Upper lobe of right lung (tissue), 1 donor: ENCODE measurements around the gene RAB27A. TPM values are rescaled to one million over a fixed set of nuclear protein-coding genes. Genes with fewer than 3 reads are reported as not detected.
A peak's percentile ranks its signal among the peaks of the same experiment; 100 is the strongest.

Experiments
- ATAC-seq: fragments of 200-7000 bp; cut with Tn5 transposase; one replicate; pipeline ENCODE4 v1.9.1; 2020; ENCODE audit warnings: mild to moderate bottlenecking, moderate library complexity
- DNase-seq: peaks from one replicate; pipeline ENCODE4 v3.0.0-alpha.2; 2020
- H3K27ac ChIP-seq: fragments of 200-600 bp; one replicate; pipeline ENCODE4 v1.8.0; 2022
- H3K27me3 ChIP-seq: fragments of 200-600 bp; one replicate; pipeline ENCODE4 v1.8.0; 2022; ENCODE audit warnings: mild to moderate bottlenecking
- H3K36me3 ChIP-seq: fragments of 200-600 bp; one replicate; pipeline ENCODE4 v1.8.0; 2022
- H3K4me1 ChIP-seq: fragments of 200-600 bp; one replicate; pipeline ENCODE4 v1.8.0; 2022
- H3K4me3 ChIP-seq: fragments of 200-600 bp; one replicate; pipeline ENCODE4 v1.8.0; 2022; ENCODE audit warnings: mild to moderate bottlenecking
- H3K9me3 ChIP-seq: fragments of 200-600 bp; one replicate; pipeline ENCODE4 v1.8.0; 2022
- intact Hi-C: fragments of 100-400 bp; cut with DNase I; formaldehyde crosslinking; loops from one replicate; pipeline ENCODE4 v1.11.0; 2022
- total RNA-seq: library from RNA; stranded (reverse); fragmentation: NEBNext Ultra II Directional; extraction: Animal tissue kit (Norgen Biotek cat#: 25700); gene quantifications from one replicate; pipeline ENCODE4 v1.2.1, GENCODE V29; 2021
- TF ChIP-seq, protein P1 (sequence below): fragments of 200-600 bp; IDR thresholded peaks from one replicate; pipeline ENCODE4 v1.8.0; 2022; ENCODE audit warnings: antibody characterized with exemption
- donor health status: DM: no; HTN: yes; CAD: no; lungs with severe emphysema.

Gene RAB27A
- total RNA-seq, 1 donor from 2014 or later = 72.5 TPM

DNA sequence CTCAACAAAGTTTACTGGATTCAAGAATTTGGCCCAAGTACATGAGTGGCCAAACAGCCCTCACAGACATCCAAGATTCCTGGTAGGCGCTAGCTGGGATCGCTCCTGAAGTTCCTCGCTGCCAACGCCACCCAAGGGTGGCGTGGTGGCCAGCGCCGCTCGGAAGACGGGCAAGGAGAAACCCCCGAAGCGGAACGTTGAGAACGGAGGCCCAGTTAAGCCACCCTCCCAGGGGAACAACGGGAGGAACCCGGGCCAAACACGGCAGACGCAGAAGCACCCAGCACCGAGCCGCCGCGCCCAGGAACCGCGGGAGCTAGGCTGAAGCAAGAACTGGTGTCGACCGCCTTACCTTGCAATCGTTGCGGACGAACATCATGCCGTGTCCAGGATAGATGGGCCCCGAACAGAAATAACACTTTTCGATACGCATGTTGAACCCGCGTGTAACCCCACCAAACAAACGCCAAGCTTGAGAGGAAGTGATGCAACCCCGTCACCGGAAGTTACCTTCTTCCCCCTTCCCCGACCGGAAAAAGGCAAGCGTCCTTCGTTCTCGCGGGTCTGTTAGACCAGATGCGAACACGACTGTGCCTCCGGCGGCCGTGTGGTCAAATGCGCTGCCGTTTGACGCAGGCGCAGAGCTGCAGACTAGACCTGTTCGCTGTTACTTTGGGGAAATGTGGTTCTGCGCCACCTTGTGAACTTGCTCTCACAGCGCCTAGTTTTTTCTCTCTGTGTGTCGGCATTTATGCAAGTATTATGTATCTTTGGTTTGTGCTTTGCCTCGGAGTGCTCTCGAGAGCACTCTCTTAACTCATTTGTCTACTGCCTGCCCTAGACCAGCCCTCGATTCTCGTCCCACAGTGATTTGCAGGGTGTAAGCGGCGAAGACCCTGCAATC is 92.9 kb downstream of the RAB27A start, which contains the start of gene RSL24D1:
TSS of gene RSL24D1 (minus strand) at position 484 of the 904 bp plus-strand sequence. CDS start at position 433, 51 bp downstream.
- Histone ChIP-seq H3K27me3 (no peaks in the 10 kb centered on the region), H3K9me3 (no peaks in the 10 kb centered on the region), H3K4me3 (peak within 1 kb of the TSS; percentile 81), H3K4me1 (peaks cover 22% of the 10 kb centered on the region), H3K27ac (peak within 1 kb of the TSS; percentile 90), H3K36me3 (peaks cover 11% of the 10 kb centered on the region)
- intact Hi-C loops = no loop called here
- TF ChIP-seq, protein P1, sequence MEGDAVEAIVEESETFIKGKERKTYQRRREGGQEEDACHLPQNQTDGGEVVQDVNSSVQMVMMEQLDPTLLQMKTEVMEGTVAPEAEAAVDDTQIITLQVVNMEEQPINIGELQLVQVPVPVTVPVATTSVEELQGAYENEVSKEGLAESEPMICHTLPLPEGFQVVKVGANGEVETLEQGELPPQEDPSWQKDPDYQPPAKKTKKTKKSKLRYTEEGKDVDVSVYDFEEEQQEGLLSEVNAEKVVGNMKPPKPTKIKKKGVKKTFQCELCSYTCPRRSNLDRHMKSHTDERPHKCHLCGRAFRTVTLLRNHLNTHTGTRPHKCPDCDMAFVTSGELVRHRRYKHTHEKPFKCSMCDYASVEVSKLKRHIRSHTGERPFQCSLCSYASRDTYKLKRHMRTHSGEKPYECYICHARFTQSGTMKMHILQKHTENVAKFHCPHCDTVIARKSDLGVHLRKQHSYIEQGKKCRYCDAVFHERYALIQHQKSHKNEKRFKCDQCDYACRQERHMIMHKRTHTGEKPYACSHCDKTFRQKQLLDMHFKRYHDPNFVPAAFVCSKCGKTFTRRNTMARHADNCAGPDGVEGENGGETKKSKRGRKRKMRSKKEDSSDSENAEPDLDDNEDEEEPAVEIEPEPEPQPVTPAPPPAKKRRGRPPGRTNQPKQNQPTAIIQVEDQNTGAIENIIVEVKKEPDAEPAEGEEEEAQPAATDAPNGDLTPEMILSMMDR = peak; percentile 53
- ATAC-seq = peak; percentile 99
- DNase-seq = peak; percentile 97

DNA sequence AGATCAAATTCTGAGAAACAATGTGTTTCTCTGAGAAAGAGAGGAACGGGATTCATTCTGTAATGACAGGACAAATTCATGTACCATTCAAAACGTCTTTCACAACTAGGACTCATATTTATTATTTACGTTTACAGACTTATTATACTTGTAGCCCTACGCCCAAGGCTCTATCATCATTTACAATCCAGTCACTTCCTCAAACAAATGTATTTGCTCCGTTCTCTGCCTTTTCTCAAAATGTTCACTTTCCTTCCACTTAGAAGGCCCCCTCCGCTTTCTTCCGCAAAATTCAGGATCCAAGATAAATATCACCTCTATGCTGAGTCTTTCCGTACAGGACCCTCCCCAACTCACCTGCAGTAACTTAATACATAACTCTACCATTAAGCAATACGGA is 93.6 kb downstream of the RAB27A start:
- DNase-seq (no peak), ATAC-seq (no peak)
- H3K27me3 ChIP-seq = no peaks in the 10 kb centered on the region

DNA sequence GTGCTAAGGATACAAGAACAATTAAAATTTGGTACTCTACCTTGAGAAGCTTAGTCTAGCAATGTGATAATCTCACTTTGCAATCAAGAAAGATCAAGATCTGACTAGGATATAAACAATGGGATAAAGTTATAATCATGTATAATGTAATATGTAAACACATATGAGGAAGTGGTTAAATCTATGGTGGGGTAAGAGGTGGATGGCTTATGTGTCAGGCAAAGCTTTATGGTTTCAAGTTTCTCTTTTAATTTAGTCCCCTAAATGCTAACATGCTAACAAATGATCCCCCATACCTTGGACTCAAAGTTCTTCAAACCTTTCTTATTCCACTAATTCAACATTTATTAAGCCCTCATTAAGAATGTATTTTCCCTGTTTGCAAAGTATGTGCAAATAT is 95.4 kb downstream of the RAB27A start:
- no peak for DNase-seq
- Histone ChIP-seq H3K4me1 (peaks cover 22% of the 10 kb centered on the region), H3K27me3 (no peaks in the 10 kb centered on the region), H3K36me3 (peaks cover 35% of the 10 kb centered on the region), H3K4me3 (no peak overlapping the region), H3K27ac (no peak overlapping the region), H3K9me3 (no peaks in the 10 kb centered on the region)
- no peak for ATAC-seq
- intact Hi-C loops = no loop called here
- TF ChIP-seq, protein P1 = no peak

More for the DNA sequence above, 93.6 kb downstream of the RAB27A start:
- peak overlapping the region; percentile 90 for H3K27ac ChIP-seq
- intact Hi-C loops = no loop called here
- H3K36me3 ChIP-seq = peaks cover 19% of the 10 kb centered on the region
- H3K9me3 ChIP-seq = no peaks in the 10 kb centered on the region
- TF ChIP-seq, protein P1 = no peak
- H3K4me3 ChIP-seq = peak overlapping the region; percentile 81
- peaks cover 22% of the 10 kb centered on the region for H3K4me1 ChIP-seq

DNA sequence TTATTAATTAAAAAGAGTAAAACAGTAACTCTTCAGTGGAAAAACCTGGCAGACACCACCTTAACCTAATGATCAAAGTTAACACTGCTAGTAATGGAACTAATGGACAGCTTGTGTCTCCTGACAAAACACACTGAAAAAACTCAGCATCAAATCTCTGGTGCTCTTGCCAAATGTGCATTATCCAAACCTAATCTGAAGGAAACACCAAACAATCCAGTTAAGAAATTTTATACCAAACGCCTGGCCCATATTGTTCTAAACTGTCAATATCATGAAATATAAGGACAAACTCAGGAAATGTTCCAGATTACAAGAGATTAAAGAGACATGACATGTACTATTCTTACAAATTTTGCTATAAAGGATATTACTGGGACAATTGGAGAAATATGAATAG is 103.3 kb downstream of the RAB27A start:
- no peak overlapping the region for H3K4me3 ChIP-seq
- no peaks in the 10 kb centered on the region for H3K9me3 ChIP-seq
- TF ChIP-seq, protein P1 = no peak
- H3K36me3 ChIP-seq = peaks cover 88% of the 10 kb centered on the region
- no peaks in the 10 kb centered on the region for H3K27me3 ChIP-seq
- no peak overlapping the region for H3K27ac ChIP-seq
- no peaks in the 10 kb centered on the region for H3K4me1 ChIP-seq
- DNase-seq = no peak
- no peak for ATAC-seq
- intact Hi-C loops = no loop called here

DNA sequence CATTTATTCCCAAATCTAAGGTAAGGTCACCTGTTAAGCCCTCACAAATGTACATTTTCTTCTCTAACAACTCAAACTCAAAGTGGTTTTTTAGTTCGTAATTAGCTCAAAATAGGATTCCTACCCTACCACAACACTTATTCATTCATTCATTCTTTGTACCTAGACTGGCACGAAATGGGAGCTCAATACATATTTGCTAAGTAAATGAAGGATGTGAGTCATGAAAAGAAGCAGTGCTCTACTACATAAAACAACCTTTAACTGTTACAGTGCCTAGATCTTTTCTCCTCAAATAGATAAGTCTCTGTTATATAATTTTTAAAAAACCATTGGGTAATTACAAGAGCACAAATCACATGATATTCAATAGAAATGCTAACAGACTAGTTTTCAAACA is 105.9 kb downstream of the RAB27A start:
- intact Hi-C loops = no loop called here
- ATAC-seq (no peak), DNase-seq (no peak)
- TF ChIP-seq, protein P1 = no peak
- Histone ChIP-seq H3K27me3 (no peaks in the 10 kb centered on the region), H3K36me3 (peaks cover 89% of the 10 kb centered on the region), H3K27ac (no peak overlapping the region), H3K4me3 (no peak overlapping the region), H3K9me3 (no peaks in the 10 kb centered on the region), H3K4me1 (no peaks in the 10 kb centered on the region)
